H1 (cell line): Measurements from ENCODE around the gene KIF13A. TPM values are rescaled to one million over a fixed set of nuclear protein-coding genes. Genes with fewer than 3 reads are reported as not detected.

Source experiments
- CTCF ChIA-PET: fragments of 300-600 bp; sonication (Branson Sonifier 250); formaldehyde crosslinking; loops from one replicate; lab custom pipeline; 2021; ENCODE audit not compliant: partially characterized antibody; lab: Charles Lee
- POLR2A ChIA-PET: fragments of 300-600 bp; sonication (Branson Sonifier 250); formaldehyde crosslinking; loops from one replicate; lab custom pipeline; 2021; ENCODE audit warnings: inconsistent platforms; ENCODE audit not compliant: partially characterized antibody; lab: Charles Lee
- DNase-seq, 2 experiments: peaks; one replicate each; pipeline versions ENCODE4 v3.0.0 to v3.0.0-alpha.2; 2010 to 2022; ENCODE audit warnings: low spot score in 2 of 2, low read depth in 1 of 2, mixed read lengths in 1 of 2
- FAIRE-seq: peaks from 2 replicates; lab custom pipeline; 2011; peaks lifted over from hg19 to GRCh38; lab: Jason Lieb, UNC
- H2AFZ ChIP-seq: 2 replicates; pipeline ENCODE4 v1.8.1; 2012; ENCODE audit warnings: low read length, inconsistent platforms
- H2AK5ac ChIP-seq: 2 replicates; pipeline ENCODE4 v1.6.1; 2013; ENCODE audit warnings: low read depth, low read length
- H2BK120ac ChIP-seq: replicated peaks from 2 replicates; pipeline ENCODE3; 2013; ENCODE audit warnings: low read depth, low read length, inconsistent platforms
- H2BK12ac ChIP-seq: 2 replicates; pipeline ENCODE4 v1.6.1; 2013; ENCODE audit warnings: low read depth, low read length
- H2BK15ac ChIP-seq: 2 replicates; pipeline ENCODE4 v1.6.1; 2013; ENCODE audit warnings: low read length
- H2BK20ac ChIP-seq: 2 replicates; pipeline ENCODE4 v1.6.1; 2013; ENCODE audit warnings: low read length
- H2BK5ac ChIP-seq: 2 replicates; pipeline ENCODE4 v1.6.1; 2013; ENCODE audit warnings: low read depth, low read length
- H3K14ac ChIP-seq: 2 replicates; pipeline ENCODE4 v1.6.1; 2013; ENCODE audit warnings: inconsistent platforms; ENCODE audit not compliant: insufficient read length
- H3K18ac ChIP-seq: 2 replicates; pipeline ENCODE4 v1.6.1; 2013; ENCODE audit warnings: low read length; ENCODE audit errors: extremely low read depth
- H3K23ac ChIP-seq: 2 replicates; pipeline ENCODE4 v1.6.1; 2013; ENCODE audit warnings: inconsistent platforms; ENCODE audit not compliant: insufficient read length
- H3K23me2 ChIP-seq: 2 replicates; pipeline ENCODE4 v1.6.1; 2013; ENCODE audit warnings: low read depth, low read length
- H3K27ac ChIP-seq: 2 replicates; pipeline ENCODE4 v1.6.1; 2011; ENCODE audit warnings: low read depth, low read length, inconsistent platforms
- H3K27me3 ChIP-seq, 4 experiments: replicated peaks in 1 of 4; 1 replicate in 1 of 4; 2 replicates in 3 of 4; pipeline versions ENCODE4 v1.6.1 to v1.8.1; 2011 to 2013; ENCODE audit warnings: low read length in 3 of 4, mild to moderate bottlenecking in 3 of 4, inconsistent platforms in 2 of 4, mixed read lengths in 2 of 4, moderate library complexity in 1 of 4; ENCODE audit not compliant: control insufficient read depth in 3 of 4, insufficient read depth in 3 of 4; ENCODE audit errors: extremely low read depth in 1 of 4
- H3K36me3 ChIP-seq, 4 experiments: 2 replicates each; pipeline versions ENCODE4 v1.6.1 to v1.8.1; 2011 to 2013; ENCODE audit warnings: mild to moderate bottlenecking in 4 of 4, low read length in 3 of 4, moderate library complexity in 2 of 4, control low read depth in 1 of 4, inconsistent platforms in 1 of 4; ENCODE audit not compliant: insufficient read depth in 4 of 4, control insufficient read depth in 2 of 4
- H3K4ac ChIP-seq: replicated peaks from 2 replicates; pipeline ENCODE3; 2013; ENCODE audit warnings: low read length, low read depth, mixed read lengths, inconsistent platforms; ENCODE audit not compliant: insufficient read length
- H3K4me1 ChIP-seq, 4 experiments: replicated peaks in 1 of 4; 1 replicate in 1 of 4; 2 replicates in 3 of 4; pipeline versions ENCODE4 v1.6.1 to v1.8.1; 2011 to 2013; ENCODE audit warnings: low read length in 3 of 4, inconsistent platforms in 2 of 4, mixed read lengths in 1 of 4; ENCODE audit not compliant: insufficient read depth in 4 of 4, control insufficient read depth in 3 of 4
- H3K4me2 ChIP-seq, 2 experiments: 2 replicates each; pipeline versions ENCODE4 v1.6.1 to v1.8.1; 2011 to 2013; ENCODE audit warnings: low read depth in 2 of 2, low read length in 2 of 2, control low read depth in 1 of 2, inconsistent platforms in 1 of 2, mild to moderate bottlenecking in 1 of 2; ENCODE audit not compliant: insufficient read depth in 1 of 2
- H3K4me3 ChIP-seq, 4 experiments: fragments of 200-600, 300-600 bp in 1 of 4; sonication (generic), shearing (Covaris generic), sonication (Bioruptor Twin) in 1 of 4; 2 replicates each; pipeline versions ENCODE4 v1.5.1 to v1.8.1; 2011 to 2016; ENCODE audit warnings: low read length in 4 of 4, low read depth in 3 of 4, control low read depth in 2 of 4, inconsistent platforms in 2 of 4, mild to moderate bottlenecking in 2 of 4, mixed read lengths in 1 of 4, moderate library complexity in 1 of 4; ENCODE audit not compliant: insufficient read depth in 2 of 4; ENCODE audit errors: extremely low read depth in 1 of 4
- H3K56ac ChIP-seq: replicated peaks from 2 replicates; pipeline ENCODE3; 2013; ENCODE audit warnings: low read depth, mild to moderate bottlenecking, mixed read lengths, low read length, inconsistent platforms; ENCODE audit not compliant: insufficient read length
- H3K79me1 ChIP-seq: 2 replicates; pipeline ENCODE4 v1.6.1; 2013; ENCODE audit warnings: low read depth, low read length, control low read depth
- H3K79me2 ChIP-seq, 2 experiments: 2 replicates each; pipeline versions ENCODE4 v1.6.1 to v1.8.1; 2012 to 2013; ENCODE audit warnings: low read length in 2 of 2, mild to moderate bottlenecking in 2 of 2, inconsistent platforms in 1 of 2; ENCODE audit not compliant: insufficient read depth in 2 of 2, control insufficient read depth in 1 of 2
- H3K9ac ChIP-seq, 4 experiments: replicated peaks in 1 of 4; 1 replicate in 1 of 4; 2 replicates in 3 of 4; pipeline versions ENCODE4 v1.6.1 to v1.8.1; 2011 to 2013; ENCODE audit warnings: low read depth in 3 of 4, low read length in 3 of 4, control low read depth in 2 of 4, mild to moderate bottlenecking in 2 of 4, moderate library complexity in 2 of 4, inconsistent platforms in 1 of 4; ENCODE audit errors: extremely low read depth in 1 of 4
- H3K9me3 ChIP-seq, 2 experiments: 2 replicates each; pipeline versions ENCODE4 v1.6.1 to v1.8.1; 2012 to 2013; ENCODE audit warnings: mild to moderate bottlenecking in 2 of 2, moderate library complexity in 2 of 2, control low read depth in 1 of 2, inconsistent platforms in 1 of 2, low read depth in 1 of 2, low read length in 1 of 2, mixed read lengths in 1 of 2; ENCODE audit not compliant: insufficient read depth in 2 of 2
- H4K20me1 ChIP-seq, 2 experiments: replicated peaks in 1 of 2; 2 replicates each; pipeline versions ENCODE3 to v1.8.1; 2011 to 2013; ENCODE audit warnings: inconsistent platforms in 2 of 2, low read length in 2 of 2, mild to moderate bottlenecking in 1 of 2; ENCODE audit not compliant: insufficient read depth in 2 of 2, control insufficient read depth in 1 of 2
- H4K5ac ChIP-seq: 2 replicates; pipeline ENCODE4 v1.6.1; 2013; ENCODE audit warnings: low read length, low read depth, mixed read lengths, inconsistent platforms; ENCODE audit not compliant: insufficient read length
- H4K8ac ChIP-seq: 2 replicates; pipeline ENCODE4 v1.8.0; 2013; ENCODE audit warnings: mild to moderate bottlenecking, moderate library complexity, low read length, inconsistent platforms; ENCODE audit not compliant: insufficient read depth; ENCODE audit errors: extremely low read depth
- H4K91ac ChIP-seq: replicated peaks from 2 replicates; pipeline ENCODE3; 2013; ENCODE audit warnings: low read length, mixed read lengths, inconsistent platforms; ENCODE audit not compliant: insufficient read length
- ASH2L ChIP-seq: fragments of 200-600, 300-600 bp; sonication (generic); IDR thresholded peaks from one replicate; pipeline ENCODE4 v1.7.1; 2017; ENCODE audit warnings: low read length
- BRCA1 ChIP-seq: IDR thresholded peaks from 2 replicates; pipeline ENCODE4 v1.6.1; 2012; ENCODE audit warnings: low read depth, low read length, improper control_type of control experiment
- CHD2 ChIP-seq: IDR thresholded peaks from 2 replicates; pipeline ENCODE4 v1.6.1; 2012; ENCODE audit warnings: low read length, improper control_type of control experiment
- FOSL1 ChIP-seq: IDR thresholded peaks from 2 replicates; pipeline ENCODE4 v1.6.1; 2011; ENCODE audit warnings: mild to moderate bottlenecking, low read depth, low read length, moderate library complexity; ENCODE audit not compliant: insufficient read depth
- JUN ChIP-seq: IDR thresholded peaks from 2 replicates; pipeline ENCODE4 v1.6.1; 2011; ENCODE audit warnings: low read depth, mild to moderate bottlenecking, improper control_type of control experiment, low read length
- SAP30 ChIP-seq: fragments of 300-600 bp; sonication (generic); IDR thresholded peaks from 2 replicates; pipeline ENCODE4 v1.7.1; 2012; ENCODE audit warnings: low read length, moderate library complexity, mild to moderate bottlenecking, inconsistent platforms; ENCODE audit not compliant: insufficient read depth, insufficient replicate concordance
- SP4 ChIP-seq: IDR thresholded peaks from 2 replicates; pipeline ENCODE4 v1.6.1; 2012; ENCODE audit warnings: low read length, inconsistent platforms
- TEAD4 ChIP-seq: IDR thresholded peaks from 2 replicates; pipeline ENCODE4 v1.6.1; 2012; ENCODE audit warnings: low read depth, low read length, inconsistent platforms, mixed read lengths
- USF2 ChIP-seq: IDR thresholded peaks from 2 replicates; pipeline ENCODE4 v1.6.1; 2011; ENCODE audit warnings: low read length, improper control_type of control experiment
- YY1 ChIP-seq: IDR thresholded peaks from 2 replicates; pipeline ENCODE4 v1.6.1; 2011; ENCODE audit warnings: low read depth, mild to moderate bottlenecking, low read length
- WGBS, 2 experiments: shearing (Covaris generic) in 1 of 2; methylation state at CpG; one replicate each; pipeline versions ENCODE4 v1.1.6 to v1.1.7; 2013 to 2015; ENCODE audit warnings: low lambda C conversion rate in 2 of 2, mixed read lengths in 2 of 2, inconsistent platforms in 1 of 2, low coverage in 1 of 2, missing lambda C conversion rate in 1 of 2; ENCODE audit not compliant: insufficient replicate concordance in 2 of 2, insufficient coverage in 1 of 2, insufficient read length in 1 of 2; ENCODE audit errors: extremely low coverage in 1 of 2, missing lambda C conversion rate in 1 of 2; 5-methylcytosine and 5-hydroxymethylcytosine counted together
- polyA plus RNA-seq, 7 experiments: library from polyadenylated mRNA; depleted of rRNA in 3 of 7; stranded (reverse) in 5 of 7; unstranded in 2 of 7; fragments of >200 nt in 5 of 7; fragments of 200-250 nt in 2 of 7; gene quantifications; 1 replicate in 5 of 7; 2 replicates in 1 of 7; 4 replicates in 1 of 7; pipeline versions ENCODE4 v1.2.1 to v1.2.3, GENCODE V29; 2011 to 2013; ENCODE audit warnings: missing spikeins in 2 of 7, mixed read lengths in 2 of 7
- total RNA-seq: library from RNA; stranded (reverse); fragmentation: NEBNext Ultra II Directional; extraction: Animal tissue kit (Norgen Biotek cat#: 25700); gene quantifications from 2 replicates; pipeline ENCODE4 v1.2.1, GENCODE V29; 2021
- TF ChIP-seq, protein P1 (sequence below), 3 experiments: IDR thresholded peaks; 1 replicate in 2 of 3; 2 replicates in 1 of 3; pipeline versions ENCODE4 v1.5.1 to v1.6.1; 2011; ENCODE audit warnings: low read length in 3 of 3, mild to moderate bottlenecking in 3 of 3, inconsistent platforms in 2 of 3, low read depth in 1 of 3, moderate library complexity in 1 of 3; ENCODE audit not compliant: insufficient read depth in 1 of 3; ENCODE audit errors: control extremely low read depth in 1 of 3

KIF13A gene
- total and polyA plus RNA-seq, 2 of the 8 experiments (the other 6 are each of a cell fraction or from before 2014, with no cell fraction given): 14.7 to 40.8 TPM

GRCh38 chr6:17780061-17780460 lies 207.4 kb downstream of the KIF13A start:
- Histone ChIP-seq H3K9ac (no peak overlapping the region), H2AFZ (no peak overlapping the region), H4K91ac (no peak overlapping the region), H4K5ac (no peak overlapping the region), H3K79me2 (no peaks in the 10 kb centered on the region), H2BK20ac (no peak overlapping the region), H3K56ac (no peak overlapping the region), H3K79me1 (no peaks in the 10 kb centered on the region), H3K14ac (no peak overlapping the region), H3K4me1 (peaks cover 0 to 6% (median 0%) of the 10 kb centered on the region in 4 experiments; a peak in 2 of 7 replicates), H3K18ac (no peak overlapping the region), H4K20me1 (peaks cover 1 to 5% of the 10 kb centered on the region in 2 experiments), H3K4me2 (no peak overlapping the region), H2BK12ac (no peak overlapping the region), H4K8ac (no peak overlapping the region), H3K4ac (no peak overlapping the region), H2BK15ac (no peak overlapping the region), H2BK5ac (no peak overlapping the region), H3K23ac (no peak overlapping the region), H3K36me3 (peaks cover 9 to 40% (median 28%) of the 10 kb centered on the region in 4 experiments), H2AK5ac (no peak overlapping the region), H3K4me3 (no peak overlapping the region), H3K27ac (no peak overlapping the region), H3K9me3 (no peaks in the 10 kb centered on the region), H3K27me3 (no peaks in the 10 kb centered on the region), H3K23me2 (no peaks in the 10 kb centered on the region), H2BK120ac (no peak overlapping the region)
- CTCF ChIA-PET: interaction anchor here (0.8 kb wide), 1 partner anchor 24 kb away, joined by 6 read pairs; no protein-coding TSS in a partner anchor
- DNase-seq: no peak
- no peak for FAIRE-seq
- WGBS, 2 experiments: 87% methylated on average over 2 of the region's 2 CpGs; no CpG with 5 or more reads in 1 of the 2 experiments
- POLR2A ChIA-PET: no interaction called here
- TF ChIP-seq BRCA1 (no peak), SAP30 (no peak), YY1 (no peak), TEAD4 (no peak), FOSL1 (no peak), ASH2L (no peak), CHD2 (no peak), SP4 (no peak), USF2 (no peak), JUN (no peak)
- TF ChIP-seq, protein P1, sequence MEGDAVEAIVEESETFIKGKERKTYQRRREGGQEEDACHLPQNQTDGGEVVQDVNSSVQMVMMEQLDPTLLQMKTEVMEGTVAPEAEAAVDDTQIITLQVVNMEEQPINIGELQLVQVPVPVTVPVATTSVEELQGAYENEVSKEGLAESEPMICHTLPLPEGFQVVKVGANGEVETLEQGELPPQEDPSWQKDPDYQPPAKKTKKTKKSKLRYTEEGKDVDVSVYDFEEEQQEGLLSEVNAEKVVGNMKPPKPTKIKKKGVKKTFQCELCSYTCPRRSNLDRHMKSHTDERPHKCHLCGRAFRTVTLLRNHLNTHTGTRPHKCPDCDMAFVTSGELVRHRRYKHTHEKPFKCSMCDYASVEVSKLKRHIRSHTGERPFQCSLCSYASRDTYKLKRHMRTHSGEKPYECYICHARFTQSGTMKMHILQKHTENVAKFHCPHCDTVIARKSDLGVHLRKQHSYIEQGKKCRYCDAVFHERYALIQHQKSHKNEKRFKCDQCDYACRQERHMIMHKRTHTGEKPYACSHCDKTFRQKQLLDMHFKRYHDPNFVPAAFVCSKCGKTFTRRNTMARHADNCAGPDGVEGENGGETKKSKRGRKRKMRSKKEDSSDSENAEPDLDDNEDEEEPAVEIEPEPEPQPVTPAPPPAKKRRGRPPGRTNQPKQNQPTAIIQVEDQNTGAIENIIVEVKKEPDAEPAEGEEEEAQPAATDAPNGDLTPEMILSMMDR (IDR thresholded peaks at IDR 0.05; ENCODE audit: control extremely low read depth in 1 of 3, insufficient read depth in 1 of 3, low read depth in 1 of 3, low read length in 3 of 3): no peak
